Measurements from ENCODE around the gene PHF13. TPM values are rescaled to one million over a fixed set of nuclear protein-coding genes. Genes with fewer than 3 reads are reported as not detected.

PHF13 gene
- total RNA-seq, 1 experiment from 2014 or later: 37.8 TPM

GRCh38 chr1:6621429-6622391 lies 8.2 kb downstream of the PHF13 start:
- TF ChIP-seq EZH2 (IDR thresholded peaks at IDR 0.05; ENCODE audit: borderline replicate concordance, low read depth, low read length, poor library complexity, severe bottlenecking) (no peak), CTCF (conservative IDR thresholded peaks at IDR 0.05; ENCODE audit: low read depth, low read length) (no peak)
- Histone ChIP-seq H3K4me3 (ENCODE audit: low read depth, low read length, poor library complexity, severe bottlenecking) (no peak overlapping the region), H3K27ac (ENCODE audit: low read depth, low read length, poor library complexity, severe bottlenecking) (peak overlapping the region; percentile 37), H3K4me1 (ENCODE audit: insufficient read depth, low read length, poor library complexity, severe bottlenecking) (peaks cover 4% of the 10 kb centered on the region), H3K9me3 (ENCODE audit: low read depth, low read length, poor library complexity, severe bottlenecking) (no peaks in the 10 kb centered on the region), H3K27me3 (replicated peaks; ENCODE audit: insufficient read depth, low read depth, low read length, poor library complexity) (no peaks in the 10 kb centered on the region), H3K36me3 (ENCODE audit: insufficient read depth, low read length, poor library complexity, severe bottlenecking) (peaks cover 63% of the 10 kb centered on the region)
- no peak for DNase-seq (ENCODE audit: low spot score)
- intact Hi-C loops (cut with micrococcal nuclease; ENCODE audit: unreplicated experiment): no loop called here
- ChIA-PET CTCF (interaction anchor here (0.6 kb wide), 1 partner anchor 35 kb away, joined by 3 read pairs; no protein-coding TSS in a partner anchor), POLR2A (ENCODE audit: low non-redundant PET) (interaction anchor here (0.7 kb wide), 1 partner anchor 21 kb away, joined by 3 read pairs; no protein-coding TSS in a partner anchor)
- TSS peak; percentile 10 for BruUV-seq (replicated peaks)

- H3K4me3 ChIP-seq (ENCODE audit: low read depth, low read length, poor library complexity, severe bottlenecking): no peak overlapping the region
- POLR2A ChIA-PET (ENCODE audit: low non-redundant PET): no interaction called here
- CTCF ChIA-PET: no interaction called here
- peaks cover 55% of the 10 kb centered on the region for H3K36me3 ChIP-seq (ENCODE audit: insufficient read depth, low read length, poor library complexity, severe bottlenecking)
- no peak for DNase-seq (ENCODE audit: low spot score)
- H3K4me1 ChIP-seq (ENCODE audit: insufficient read depth, low read length, poor library complexity, severe bottlenecking): peaks cover 4% of the 10 kb centered on the region
- H3K27me3 ChIP-seq (replicated peaks; ENCODE audit: insufficient read depth, low read depth, low read length, poor library complexity): no peaks in the 10 kb centered on the region
- no peaks in the 10 kb centered on the region for H3K9me3 ChIP-seq (ENCODE audit: low read depth, low read length, poor library complexity, severe bottlenecking)
- BruUV-seq (replicated peaks): no TSS peak
- H3K27ac ChIP-seq (ENCODE audit: low read depth, low read length, poor library complexity, severe bottlenecking): peak overlapping the region; percentile 37
- no peak for TF ChIP-seq CTCF (conservative IDR thresholded peaks at IDR 0.05; ENCODE audit: low read depth, low read length)
- TF ChIP-seq EZH2 (IDR thresholded peaks at IDR 0.05; ENCODE audit: borderline replicate concordance, low read depth, low read length, poor library complexity, severe bottlenecking): no peak
- intact Hi-C loops (cut with micrococcal nuclease; ENCODE audit: unreplicated experiment): no loop called here
Measured at GRCh38 chr1:6622396-6623152, 9.0 kb downstream of the PHF13 start.

- BruUV-seq (replicated peaks): no TSS peak
- Histone ChIP-seq H3K9me3 (ENCODE audit: low read depth, low read length, poor library complexity, severe bottlenecking) (no peaks in the 10 kb centered on the region), H3K4me3 (ENCODE audit: low read depth, low read length, poor library complexity, severe bottlenecking) (no peak overlapping the region), H3K27ac (ENCODE audit: low read depth, low read length, poor library complexity, severe bottlenecking) (peak overlapping the region; percentile 13), H3K36me3 (ENCODE audit: insufficient read depth, low read length, poor library complexity, severe bottlenecking) (peaks cover 55% of the 10 kb centered on the region), H3K27me3 (replicated peaks; ENCODE audit: insufficient read depth, low read depth, low read length, poor library complexity) (no peaks in the 10 kb centered on the region), H3K4me1 (ENCODE audit: insufficient read depth, low read length, poor library complexity, severe bottlenecking) (peaks cover 4% of the 10 kb centered on the region)
- no peak for DNase-seq (ENCODE audit: low spot score)
- TF ChIP-seq EZH2 (IDR thresholded peaks at IDR 0.05; ENCODE audit: borderline replicate concordance, low read depth, low read length, poor library complexity, severe bottlenecking) (no peak), CTCF (conservative IDR thresholded peaks at IDR 0.05; ENCODE audit: low read depth, low read length) (no peak)
- intact Hi-C loops (cut with micrococcal nuclease; ENCODE audit: unreplicated experiment): no loop called here
- CTCF ChIA-PET: no interaction called here
- POLR2A ChIA-PET (ENCODE audit: low non-redundant PET): no interaction called here
Measured at GRCh38 chr1:6623269-6623965, 9.9 kb downstream of the PHF13 start.

Measured in A673 (cell line).